ENCODE data around the gene CT47B1. TPM values are rescaled to one million over a fixed set of nuclear protein-coding genes. Genes with fewer than 3 reads are reported as not detected.
"Not testable (repeated sequence)": the region's sequence is repeated elsewhere in the genome, so short reads cannot be mapped to it uniquely, and the experiment has no call there.

Gene CT47B1
- total RNA-seq = not detected

DNA sequence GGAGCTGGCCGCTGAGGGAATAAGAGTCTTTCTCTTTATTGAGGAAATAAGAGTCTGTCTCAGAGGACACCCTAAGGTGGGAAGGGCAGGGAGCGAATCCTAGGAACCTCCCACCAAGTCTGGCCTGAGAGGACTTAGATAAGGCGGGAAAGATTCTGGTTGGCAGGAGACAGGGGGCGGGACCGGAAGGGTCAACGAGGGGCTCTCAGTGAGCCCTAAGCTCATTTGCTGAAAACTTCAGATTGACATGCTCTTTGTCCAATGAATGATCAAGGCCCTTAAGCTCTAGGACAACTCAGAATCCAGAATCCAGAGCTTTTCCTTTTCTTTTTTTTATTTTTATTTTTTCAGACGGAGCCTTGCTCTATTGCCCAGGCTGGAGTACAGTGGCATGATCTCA is at the start of gene CT47B1:
TSS of gene CT47B1 (minus strand) at position 101 of the 400 bp plus-strand sequence. CDS start 196 bp downstream, outside the sequence.
- H3K4me1 Mint-ChIP-seq (ENCODE audit: low read depth in 2 of 2); H3K27me3 Mint-ChIP-seq; H3K4me3 Mint-ChIP-seq; H3K27ac Mint-ChIP-seq; DNase-seq (ENCODE audit: low spot score); H3K9me3 Mint-ChIP-seq; ATAC-seq; H3K36me3 Mint-ChIP-seq: not testable (repeated sequence)

DNA sequence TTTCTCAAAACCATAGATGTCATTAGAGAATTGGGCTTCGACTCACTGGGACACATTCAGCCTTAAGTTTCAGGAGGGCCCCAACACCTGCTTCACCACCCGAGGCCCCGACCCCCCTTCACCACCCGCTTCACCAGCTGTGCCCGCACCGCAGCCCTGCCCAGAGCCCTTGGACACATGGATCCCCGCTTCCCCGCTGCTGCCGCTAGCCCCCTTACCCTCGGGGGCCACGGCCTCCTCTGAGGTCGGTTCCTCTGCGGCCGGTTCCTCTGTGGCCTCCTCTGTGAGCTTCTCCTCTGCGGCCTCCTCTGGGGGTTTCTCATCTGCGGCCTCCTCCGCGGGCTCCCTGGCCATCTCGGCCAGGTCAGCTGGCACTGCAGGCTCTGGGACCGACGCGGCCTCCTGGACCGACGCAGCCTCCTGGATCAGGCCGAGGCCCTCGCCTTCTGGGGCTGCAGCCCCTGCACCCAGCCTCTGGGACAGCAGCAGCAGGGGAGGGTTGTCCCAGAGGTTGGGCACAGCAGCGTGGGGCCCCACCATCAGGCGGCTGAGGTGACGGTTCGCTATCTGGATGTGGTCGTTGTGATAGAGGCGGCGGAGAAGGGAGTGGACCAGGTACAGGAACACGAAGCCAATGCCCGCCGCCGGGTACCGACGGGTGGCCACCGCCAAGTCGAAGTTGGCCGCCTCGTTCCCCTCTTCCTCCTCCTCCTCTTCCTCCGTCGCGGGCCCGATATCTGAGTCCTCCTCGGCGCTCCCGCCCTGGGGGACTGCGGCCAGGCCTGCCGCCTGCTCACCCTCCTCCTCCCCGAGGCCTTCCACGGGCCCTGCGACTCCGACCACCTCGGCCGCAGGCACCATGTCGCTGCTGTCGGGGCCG is 748 bp downstream of the CT47B1 start:
- no peak for DNase-seq (ENCODE audit: low spot score)
- no peak overlapping the region for H3K4me3 Mint-ChIP-seq
- no peak overlapping the region for H3K27ac Mint-ChIP-seq
- ATAC-seq = no peak
- H3K36me3 Mint-ChIP-seq = no peaks in the 10 kb centered on the region
- peaks cover 0 to 8% of the 10 kb centered on the region in 2 donors for H3K27me3 Mint-ChIP-seq
- no peaks in the 10 kb centered on the region for H3K9me3 Mint-ChIP-seq
- H3K4me1 Mint-ChIP-seq (ENCODE audit: low read depth in 2 of 2) = no peaks in the 10 kb centered on the region

GRCh38 chrX:120857240-120857639 is 18.4 kb downstream of the CT47B1 start:
- H3K4me1 Mint-ChIP-seq (ENCODE audit: low read depth in 2 of 2) = no peaks in the 10 kb centered on the region

GRCh38 chrX:120840827-120841226 is 34.8 kb downstream of the CT47B1 start:
- no peaks in the 10 kb centered on the region for H3K36me3 Mint-ChIP-seq
- no peaks in the 10 kb centered on the region for H3K4me1 Mint-ChIP-seq (ENCODE audit: low read depth in 2 of 2)
- no peak overlapping the region for H3K4me3 Mint-ChIP-seq
- H3K27ac Mint-ChIP-seq = no peak overlapping the region
- ATAC-seq (no peak), DNase-seq (ENCODE audit: low spot score) (no peak)
- H3K9me3 Mint-ChIP-seq = no peaks in the 10 kb centered on the region
- H3K27me3 Mint-ChIP-seq = peaks cover 7 to 11% of the 10 kb centered on the region in 2 donors

More at GRCh38 chrX:120857240-120857639, 18.4 kb downstream of the CT47B1 start:
- no peak for DNase-seq (ENCODE audit: low spot score)
- Mint-ChIP-seq H3K4me3 (no peak overlapping the region), H3K36me3 (no peaks in the 10 kb centered on the region), H3K9me3 (no peaks in the 10 kb centered on the region), H3K27ac (no peak overlapping the region), H3K27me3 (peaks cover 0 to 3% of the 10 kb centered on the region in 2 donors)
- ATAC-seq = no peak

- Mint-ChIP-seq H3K27me3 (peaks cover 7 to 11% of the 10 kb centered on the region in 2 donors), H3K36me3 (no peaks in the 10 kb centered on the region), H3K4me3 (no peak overlapping the region), H3K27ac (no peak overlapping the region), H3K4me1 (ENCODE audit: low read depth in 2 of 2) (no peaks in the 10 kb centered on the region), H3K9me3 (no peaks in the 10 kb centered on the region)
- no peak for ATAC-seq
- DNase-seq (ENCODE audit: low spot score) = no peak
Observed at GRCh38 chrX:120839491-120839890, 36.2 kb downstream of the CT47B1 start.

GRCh38 chrX:120827213-120827612 is 48.5 kb downstream of the CT47B1 start:
- H3K27me3 Mint-ChIP-seq = peaks cover 4 to 15% of the 10 kb centered on the region in 2 donors
- not testable (repeated sequence) for H3K4me3 Mint-ChIP-seq; DNase-seq (ENCODE audit: low spot score); ATAC-seq; H3K27ac Mint-ChIP-seq; H3K4me1 Mint-ChIP-seq (ENCODE audit: low read depth in 2 of 2); H3K9me3 Mint-ChIP-seq; H3K36me3 Mint-ChIP-seq

DNA sequence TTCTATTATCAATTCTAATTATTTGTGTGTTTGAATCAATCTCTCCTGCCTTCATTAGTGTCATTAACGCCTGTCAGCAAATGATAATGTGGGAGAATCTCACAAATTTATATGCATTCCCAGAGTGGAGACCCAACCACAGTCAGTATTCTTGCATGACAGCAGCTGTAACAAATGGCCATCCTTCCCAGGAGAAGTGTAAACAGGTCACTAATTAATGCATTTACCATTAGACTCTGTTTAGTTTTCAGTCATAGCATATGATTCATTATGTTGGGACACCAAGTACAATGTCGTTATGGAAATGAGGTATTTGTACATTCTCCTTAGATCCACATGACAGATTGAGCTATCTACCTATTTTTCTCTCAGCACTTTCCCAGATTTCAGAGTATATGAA is 50.5 kb downstream of the CT47B1 start:
- peaks cover 4 to 14% of the 10 kb centered on the region in 2 donors for H3K27me3 Mint-ChIP-seq
- ATAC-seq (no peak), DNase-seq (ENCODE audit: low spot score) (no peak)
- H3K27ac Mint-ChIP-seq = no peak overlapping the region
- H3K9me3 Mint-ChIP-seq = peaks cover 3% of the 10 kb centered on the region
- H3K36me3 Mint-ChIP-seq = peaks cover 4% of the 10 kb centered on the region
- H3K4me1 Mint-ChIP-seq (ENCODE audit: low read depth in 2 of 2) = no peaks in the 10 kb centered on the region
- H3K4me3 Mint-ChIP-seq = no peak overlapping the region

DNA sequence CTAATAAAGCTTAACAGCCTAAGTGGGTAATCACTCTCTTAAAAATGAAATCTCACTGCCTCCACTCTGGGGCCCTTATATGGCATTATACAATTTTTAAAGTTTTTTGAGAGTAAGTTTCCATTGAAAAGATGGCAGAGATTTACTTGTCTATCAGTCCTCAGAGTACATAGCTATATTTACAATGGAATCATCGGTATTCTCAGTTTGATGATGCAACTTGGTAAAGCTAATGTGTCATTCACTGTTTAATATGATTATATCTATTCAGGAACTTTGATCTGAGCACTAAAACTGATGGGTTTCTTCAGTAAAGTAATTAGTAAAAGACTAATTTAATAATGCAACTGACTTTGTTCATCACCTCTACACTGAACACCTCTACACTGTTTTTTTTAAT is 51.6 kb downstream of the CT47B1 start:
- H3K27ac Mint-ChIP-seq = no peak overlapping the region
- no peaks in the 10 kb centered on the region for H3K36me3 Mint-ChIP-seq
- ATAC-seq (no peak), DNase-seq (ENCODE audit: low spot score) (no peak)
- no peaks in the 10 kb centered on the region for H3K9me3 Mint-ChIP-seq
- no peaks in the 10 kb centered on the region for H3K4me1 Mint-ChIP-seq (ENCODE audit: low read depth in 2 of 2)
- no peak overlapping the region for H3K4me3 Mint-ChIP-seq
- H3K27me3 Mint-ChIP-seq = peaks cover 4 to 8% of the 10 kb centered on the region in 2 donors

DNA sequence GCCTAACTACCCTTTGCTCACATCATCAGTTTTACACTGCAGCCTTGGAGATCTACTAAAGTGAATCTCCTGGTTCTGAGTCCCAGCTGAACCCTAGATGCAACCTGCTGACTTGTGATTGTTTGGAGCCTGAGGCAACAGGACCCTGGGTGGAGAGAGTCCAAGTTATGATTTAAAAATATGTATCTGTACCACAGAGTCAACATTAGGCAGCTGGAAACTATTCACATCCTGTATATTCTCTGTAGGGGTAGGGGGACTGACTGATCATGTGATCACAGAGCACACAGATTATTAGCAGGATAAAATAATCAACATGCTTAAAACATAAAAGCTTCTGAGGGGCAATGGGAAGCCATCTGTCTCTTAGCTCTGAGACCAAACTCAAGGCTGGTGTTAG is 52.1 kb downstream of the CT47B1 start:
- ATAC-seq = no peak
- Mint-ChIP-seq H3K27ac (no peak overlapping the region), H3K9me3 (no peaks in the 10 kb centered on the region), H3K36me3 (no peaks in the 10 kb centered on the region), H3K27me3 (peaks cover 4 to 8% of the 10 kb centered on the region in 2 donors), H3K4me3 (no peak overlapping the region), H3K4me1 (ENCODE audit: low read depth in 2 of 2) (no peaks in the 10 kb centered on the region)
- no peak for DNase-seq (ENCODE audit: low spot score)

Other genes starting within 250 kb of the CT47B1 start
- gene C1GALT1C1, start 245.8 kb downstream of the CT47B1 start, total RNA-seq = 10 to 100 TPM; 16.8 to 26.1 TPM
- not detected for gene CT47A11, start 61.3 kb upstream of the CT47B1 start, total RNA-seq
- not detected for gene CT47A10, start 66.2 kb upstream of the CT47B1 start, total RNA-seq
- gene CT47A9, start 71.0 kb upstream of the CT47B1 start, total RNA-seq = not detected
- not detected for gene CT47A8, start 75.9 kb upstream of the CT47B1 start, total RNA-seq
- gene CT47A7, start 80.7 kb upstream of the CT47B1 start, total RNA-seq = not detected
- gene CT47A6, start 85.6 kb upstream of the CT47B1 start, total RNA-seq = not detected
- gene CT47A5, start 90.5 kb upstream of the CT47B1 start, total RNA-seq = not detected
- not detected for gene CT47A4, start 95.3 kb upstream of the CT47B1 start, total RNA-seq
- gene CT47A3, start 100.2 kb upstream of the CT47B1 start, total RNA-seq = not detected
- gene CT47A2, start 105.1 kb upstream of the CT47B1 start, total RNA-seq = not detected
- gene CT47A1, start 109.9 kb upstream of the CT47B1 start, total RNA-seq = not detected
- gene GLUD2, start 171.7 kb upstream of the CT47B1 start, total RNA-seq = under 1 TPM in 1 of 2 donors, not detected in 1; 0.14 TPM